Hepatocyte (in vitro differentiated cells): Measurements from ENCODE around the gene PREX1. TPM values are rescaled to one million over a fixed set of nuclear protein-coding genes. Genes with fewer than 3 reads are reported as not detected.

Experiments
- DNase-seq: peaks from one replicate; pipeline ENCODE4 v3.0.0-alpha.2; 2016; ENCODE audit warnings: low spot score
- H2AFZ ChIP-seq: fragments of 200-600 bp; sonication (generic); 2 replicates; pipeline ENCODE4 v1.6.0; 2016; ENCODE audit warnings: antibody characterized with exemption, mild to moderate bottlenecking
- H3K27ac ChIP-seq: fragments of 200-600 bp; sonication (generic); 2 replicates; pipeline ENCODE4 v1.5.1; 2016; ENCODE audit warnings: mild to moderate bottlenecking
- H3K27me3 ChIP-seq: fragments of 200-600 bp; sonication (generic); 2 replicates; pipeline ENCODE4 v1.6.1; 2016
- H3K36me3 ChIP-seq: fragments of 200-600 bp; sonication (generic); replicated peaks from 2 replicates; pipeline ENCODE4 v1.5.1; 2016; ENCODE audit warnings: low read depth; ENCODE audit not compliant: insufficient read depth
- H3K4me1 ChIP-seq: fragments of 200-600 bp; sonication (generic); 2 replicates; pipeline ENCODE4 v1.5.1; 2016; ENCODE audit warnings: mild to moderate bottlenecking, moderate library complexity; ENCODE audit not compliant: insufficient read depth
- H3K4me2 ChIP-seq: fragments of 200-600 bp; sonication (generic); 2 replicates; pipeline ENCODE4 v1.6.0; 2016
- H3K4me3 ChIP-seq: fragments of 200-600 bp; sonication (generic); 2 replicates; pipeline ENCODE4 v1.5.1; 2016; ENCODE audit warnings: mild to moderate bottlenecking
- H3K79me2 ChIP-seq: fragments of 200-600 bp; sonication (generic); 2 replicates; pipeline ENCODE4 v1.6.0; 2017; ENCODE audit warnings: mild to moderate bottlenecking
- H3K9me2 ChIP-seq: fragments of 200-600 bp; sonication (generic); replicated peaks from 2 replicates; pipeline ENCODE4 v1.6.0; 2017; ENCODE audit warnings: mild to moderate bottlenecking; ENCODE audit not compliant: insufficient read depth
- H3K9me3 ChIP-seq: fragments of 200-600 bp; sonication (generic); 2 replicates; pipeline ENCODE4 v1.5.1; 2016; ENCODE audit warnings: low read depth, mild to moderate bottlenecking
- H4K20me1 ChIP-seq: fragments of 200-600 bp; sonication (generic); 2 replicates; pipeline ENCODE4 v1.6.0; 2016; ENCODE audit warnings: mild to moderate bottlenecking; ENCODE audit not compliant: insufficient read depth, poor library complexity, severe bottlenecking
- EZH2 ChIP-seq: fragments of 200-600 bp; sonication (generic); IDR thresholded peaks from 2 replicates; pipeline ENCODE4 v1.6.1; 2016; ENCODE audit warnings: antibody characterized with exemption, mild to moderate bottlenecking, borderline replicate concordance
- EZH2phosphoT487 ChIP-seq: fragments of 200-600 bp; sonication (generic); IDR thresholded peaks from one replicate; pipeline ENCODE4 v1.6.1; 2018; ENCODE audit warnings: antibody characterized with exemption, mild to moderate bottlenecking, low read depth, moderate library complexity; ENCODE audit not compliant: unreplicated experiment, severe bottlenecking
- WGBS: methylation state at CpG from one replicate; pipeline ENCODE4 v1.1.6; 2016; ENCODE audit warnings: low lambda C conversion rate; ENCODE audit errors: missing lambda C conversion rate; 5-methylcytosine and 5-hydroxymethylcytosine counted together
- polyA plus RNA-seq: library from polyadenylated mRNA; unstranded; fragments of >200 nt; fragmentation: Nextera tagmentation; extraction: Ambion mirVana; gene quantifications from 2 replicates; pipeline ENCODE4 v1.2.1, GENCODE V29; 2016
- total RNA-seq: library from RNA; depleted of rRNA; stranded (reverse); fragments of >200 nt; gene quantifications from 2 replicates; pipeline ENCODE4 v1.2.3, GENCODE V29; 2014
- TF ChIP-seq, protein P1 (sequence below): fragments of 200-600 bp; sonication (generic); IDR thresholded peaks from 2 replicates; pipeline ENCODE4 v1.5.1; 2016; ENCODE audit warnings: antibody characterized with exemption, mild to moderate bottlenecking; ENCODE audit not compliant: poor library complexity

The PREX1 gene
- total and polyA plus RNA-seq, 2 experiments from 2014 or later: 1.8 to 2.9 TPM

DNA sequence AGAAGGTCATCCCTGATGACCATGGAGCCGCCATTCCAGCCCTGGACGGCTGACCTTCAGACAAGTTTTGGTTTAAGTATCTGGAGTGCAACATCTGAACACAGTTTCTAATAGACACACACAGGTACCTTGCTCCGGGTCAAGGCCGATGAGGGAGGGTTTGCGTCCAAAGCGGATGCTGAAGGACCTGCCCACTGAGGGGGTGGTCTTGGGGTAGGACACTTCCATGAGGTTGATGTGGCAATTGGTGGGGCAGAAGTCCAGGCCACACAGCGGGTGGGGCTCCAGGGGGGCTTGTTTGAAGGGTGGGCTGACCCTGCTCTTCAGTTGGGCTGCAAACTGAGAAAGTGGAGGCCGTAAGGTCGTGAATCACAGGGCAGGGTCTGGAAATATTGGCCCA is 177.9 kb downstream of the PREX1 start:
- no peak overlapping the region for H3K4me3 ChIP-seq
- H2AFZ ChIP-seq: no peak overlapping the region
- WGBS: 94% methylated on average over 9 of the region's 9 CpGs
- no peak for DNase-seq
- H4K20me1 ChIP-seq: no peaks in the 10 kb centered on the region
- H3K36me3 ChIP-seq: no peaks in the 10 kb centered on the region
- H3K27ac ChIP-seq: no peak overlapping the region
- H3K27me3 ChIP-seq: no peaks in the 10 kb centered on the region
- no peaks in the 10 kb centered on the region for H3K79me2 ChIP-seq
- TF ChIP-seq, protein P1, sequence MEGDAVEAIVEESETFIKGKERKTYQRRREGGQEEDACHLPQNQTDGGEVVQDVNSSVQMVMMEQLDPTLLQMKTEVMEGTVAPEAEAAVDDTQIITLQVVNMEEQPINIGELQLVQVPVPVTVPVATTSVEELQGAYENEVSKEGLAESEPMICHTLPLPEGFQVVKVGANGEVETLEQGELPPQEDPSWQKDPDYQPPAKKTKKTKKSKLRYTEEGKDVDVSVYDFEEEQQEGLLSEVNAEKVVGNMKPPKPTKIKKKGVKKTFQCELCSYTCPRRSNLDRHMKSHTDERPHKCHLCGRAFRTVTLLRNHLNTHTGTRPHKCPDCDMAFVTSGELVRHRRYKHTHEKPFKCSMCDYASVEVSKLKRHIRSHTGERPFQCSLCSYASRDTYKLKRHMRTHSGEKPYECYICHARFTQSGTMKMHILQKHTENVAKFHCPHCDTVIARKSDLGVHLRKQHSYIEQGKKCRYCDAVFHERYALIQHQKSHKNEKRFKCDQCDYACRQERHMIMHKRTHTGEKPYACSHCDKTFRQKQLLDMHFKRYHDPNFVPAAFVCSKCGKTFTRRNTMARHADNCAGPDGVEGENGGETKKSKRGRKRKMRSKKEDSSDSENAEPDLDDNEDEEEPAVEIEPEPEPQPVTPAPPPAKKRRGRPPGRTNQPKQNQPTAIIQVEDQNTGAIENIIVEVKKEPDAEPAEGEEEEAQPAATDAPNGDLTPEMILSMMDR: no peak
- TF ChIP-seq EZH2phosphoT487: no peak
- TF ChIP-seq EZH2: no peak
- no peaks in the 10 kb centered on the region for H3K9me3 ChIP-seq
- no peak overlapping the region for H3K4me2 ChIP-seq
- H3K9me2 ChIP-seq: no peaks in the 10 kb centered on the region
- no peaks in the 10 kb centered on the region for H3K4me1 ChIP-seq

DNA sequence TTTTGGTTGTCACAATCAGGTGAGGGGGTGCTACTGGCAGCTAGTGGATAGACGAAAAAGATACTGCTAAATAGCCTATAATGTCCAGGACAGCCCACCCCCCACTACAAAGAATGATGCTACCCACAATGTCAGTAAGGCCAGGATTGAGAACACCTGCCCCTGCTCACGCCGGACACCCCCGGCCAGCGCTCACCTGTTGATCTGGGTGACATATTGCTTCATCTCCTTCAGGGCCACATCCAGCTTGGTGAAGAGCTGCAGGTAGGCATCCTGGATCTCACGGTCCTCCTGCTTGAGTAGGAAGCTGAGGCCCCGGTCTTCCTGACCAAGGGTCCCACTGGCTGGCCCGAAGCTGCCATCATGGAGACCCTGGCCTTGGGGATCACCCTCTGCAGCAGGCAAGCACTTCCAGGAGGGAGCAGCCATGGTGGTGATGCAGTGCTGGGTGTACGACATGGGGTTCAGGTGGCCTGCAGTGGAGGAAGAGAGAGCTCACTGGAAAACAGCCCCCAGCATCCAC is 178.6 kb downstream of the PREX1 start:
- Histone ChIP-seq H3K27ac (no peak overlapping the region), H3K4me1 (no peaks in the 10 kb centered on the region), H3K4me3 (no peak overlapping the region), H3K79me2 (no peaks in the 10 kb centered on the region), H3K9me3 (no peaks in the 10 kb centered on the region), H3K27me3 (no peaks in the 10 kb centered on the region), H3K36me3 (no peaks in the 10 kb centered on the region), H3K9me2 (no peaks in the 10 kb centered on the region), H4K20me1 (no peaks in the 10 kb centered on the region), H3K4me2 (no peak overlapping the region), H2AFZ (no peak overlapping the region)
- TF ChIP-seq, protein P1: no peak
- TF ChIP-seq EZH2phosphoT487 (no peak), EZH2 (no peak)
- DNase-seq: no peak
- 91% methylated on average over 9 of the region's 9 CpGs for WGBS

- no peaks in the 10 kb centered on the region for H3K4me1 ChIP-seq
- no peak for DNase-seq
- H3K27me3 ChIP-seq: no peaks in the 10 kb centered on the region
- no peaks in the 10 kb centered on the region for H3K36me3 ChIP-seq
- no peak overlapping the region for H2AFZ ChIP-seq
- H3K9me3 ChIP-seq: no peaks in the 10 kb centered on the region
- H3K79me2 ChIP-seq: no peaks in the 10 kb centered on the region
- TF ChIP-seq EZH2phosphoT487 (no peak), EZH2 (no peak)
- TF ChIP-seq, protein P1: no peak
- H4K20me1 ChIP-seq: no peaks in the 10 kb centered on the region
- H3K27ac ChIP-seq: no peak overlapping the region
- no peak overlapping the region for H3K4me3 ChIP-seq
- no peaks in the 10 kb centered on the region for H3K9me2 ChIP-seq
- no peak overlapping the region for H3K4me2 ChIP-seq
- WGBS: 75% methylated on average over 9 of the region's 9 CpGs
These were observed 179.2 kb downstream of the PREX1 start for GRCh38 chr20:48648482-48649051.
